ENCODE measurements around the gene IGFBPL1. TPM values are rescaled to one million over a fixed set of nuclear protein-coding genes. Genes with fewer than 3 reads are reported as not detected.

IGFBPL1 gene
- polyA plus RNA-seq, 1 donor (not counting 4 experiments of a cell fraction or from before 2014, with no cell fraction given), result not detected

- H4K20me1 ChIP-seq (ENCODE audit: control insufficient read depth, extremely low read depth, insufficient read depth, low read length), result no peaks in the 10 kb centered on the region
- FAIRE-seq (no peak), DNase-seq (ENCODE audit: low read depth, low spot score) (no peak)
- no peaks in the 10 kb centered on the region for H3K4me1 ChIP-seq (ENCODE audit: control insufficient read depth, extremely low read depth, insufficient read depth, low read length)
- no peak overlapping the region for H3K9ac ChIP-seq (ENCODE audit: control insufficient read depth, extremely low read depth, insufficient read depth, low read length)
- no peak overlapping the region for H3K27ac ChIP-seq (ENCODE audit: control insufficient read depth, insufficient read depth, low read length)
- dilution Hi-C loops (cut with MboI; ENCODE audit: extremely low pct_ligation_motif_present, low sequenced_read_pairs), result no loop called here
- H3K4me3 ChIP-seq (ENCODE audit: control insufficient read depth in 2 of 3, extremely low read depth in 1 of 3, insufficient read depth in 2 of 3, low read depth in 1 of 3, low read length in 3 of 3), result no peak overlapping the region
- no peak for TF ChIP-seq CTCF (optimal IDR thresholded peaks at IDR 0.05 in 1 of 3, IDR thresholded peaks at IDR 0.05 in 1 of 3, conservative IDR thresholded peaks at IDR 0.05 in 1 of 3; ENCODE audit: extremely low read depth in 1 of 3, insufficient read depth in 2 of 3, low read length in 3 of 3)
- TF ChIP-seq EZH2 (IDR thresholded peaks at IDR 0.05; ENCODE audit: low read length), result no peak
- H2AFZ ChIP-seq (ENCODE audit: control insufficient read depth, low read length), result no peak overlapping the region
- peaks cover 11% of the 10 kb centered on the region for H3K27me3 ChIP-seq (ENCODE audit: control insufficient read depth, extremely low read depth, insufficient read depth, low read length)
- no peak overlapping the region for H3K4me2 ChIP-seq (ENCODE audit: control insufficient read depth, extremely low read depth, insufficient read depth, low read depth, low read length)
- H3K79me2 ChIP-seq (ENCODE audit: control insufficient read depth, insufficient read depth, low read length), result no peaks in the 10 kb centered on the region
- H3K9me1 ChIP-seq (ENCODE audit: control insufficient read depth, extremely low read depth, insufficient read depth, low read length), result no peaks in the 10 kb centered on the region
- H3K36me3 ChIP-seq (ENCODE audit: control insufficient read depth in 2 of 2, extremely low read depth in 1 of 2, insufficient read depth in 2 of 2, low read length in 2 of 2), result no peaks in the 10 kb centered on the region
- H3K9me3 ChIP-seq (ENCODE audit: control insufficient read depth, low read depth, low read length), result no peaks in the 10 kb centered on the region
Measured at GRCh38 chr9:38360839-38361472, 63.3 kb downstream of the IGFBPL1 start.

GRCh38 chr9:38359689-38360385 lies 64.4 kb downstream of the IGFBPL1 start:
- FAIRE-seq, result no peak
- Histone ChIP-seq H3K4me2 (ENCODE audit: control insufficient read depth, extremely low read depth, insufficient read depth, low read depth, low read length) (no peak overlapping the region), H2AFZ (ENCODE audit: control insufficient read depth, low read length) (no peak overlapping the region)

More at GRCh38 chr9:38359689-38360385, 64.4 kb downstream of the IGFBPL1 start:
- DNase-seq (ENCODE audit: low read depth, low spot score), result no peak
- dilution Hi-C loops (cut with MboI; ENCODE audit: extremely low pct_ligation_motif_present, low sequenced_read_pairs), result no loop called here
- H3K4me3 ChIP-seq (ENCODE audit: control insufficient read depth in 2 of 3, extremely low read depth in 1 of 3, insufficient read depth in 2 of 3, low read depth in 1 of 3, low read length in 3 of 3), result no peak overlapping the region
- no peaks in the 10 kb centered on the region for H3K79me2 ChIP-seq (ENCODE audit: control insufficient read depth, insufficient read depth, low read length)
- H3K27me3 ChIP-seq (ENCODE audit: control insufficient read depth, extremely low read depth, insufficient read depth, low read length), result peaks cover 11% of the 10 kb centered on the region
- H3K9me3 ChIP-seq (ENCODE audit: control insufficient read depth, low read depth, low read length), result no peaks in the 10 kb centered on the region
- no peak overlapping the region for H3K9ac ChIP-seq (ENCODE audit: control insufficient read depth, extremely low read depth, insufficient read depth, low read length)
- no peaks in the 10 kb centered on the region for H4K20me1 ChIP-seq (ENCODE audit: control insufficient read depth, extremely low read depth, insufficient read depth, low read length)
- H3K9me1 ChIP-seq (ENCODE audit: control insufficient read depth, extremely low read depth, insufficient read depth, low read length), result no peaks in the 10 kb centered on the region
- H3K4me1 ChIP-seq (ENCODE audit: control insufficient read depth, extremely low read depth, insufficient read depth, low read length), result no peaks in the 10 kb centered on the region
- H3K27ac ChIP-seq (ENCODE audit: control insufficient read depth, insufficient read depth, low read length), result no peak overlapping the region
- no peaks in the 10 kb centered on the region for H3K36me3 ChIP-seq (ENCODE audit: control insufficient read depth in 2 of 2, extremely low read depth in 1 of 2, insufficient read depth in 2 of 2, low read length in 2 of 2)
- TF ChIP-seq EZH2 (IDR thresholded peaks at IDR 0.05; ENCODE audit: low read length) (no peak), CTCF (optimal IDR thresholded peaks at IDR 0.05 in 1 of 3, IDR thresholded peaks at IDR 0.05 in 1 of 3, conservative IDR thresholded peaks at IDR 0.05 in 1 of 3; ENCODE audit: extremely low read depth in 1 of 3, insufficient read depth in 2 of 3, low read length in 3 of 3) (no peak)

All from keratinocyte (primary cell).